HG03064 (cell line): Measurements from ENCODE around the gene ELMOD2.

ENCODE experiments used
- ATAC-seq: cut with Tn5 transposase; IDR thresholded peaks from one replicate; pipeline ENCODE4 v1.9.1; 2021; ENCODE audit warnings: low read depth; ENCODE audit not compliant: unreplicated experiment

Gene ELMOD2

DNA sequence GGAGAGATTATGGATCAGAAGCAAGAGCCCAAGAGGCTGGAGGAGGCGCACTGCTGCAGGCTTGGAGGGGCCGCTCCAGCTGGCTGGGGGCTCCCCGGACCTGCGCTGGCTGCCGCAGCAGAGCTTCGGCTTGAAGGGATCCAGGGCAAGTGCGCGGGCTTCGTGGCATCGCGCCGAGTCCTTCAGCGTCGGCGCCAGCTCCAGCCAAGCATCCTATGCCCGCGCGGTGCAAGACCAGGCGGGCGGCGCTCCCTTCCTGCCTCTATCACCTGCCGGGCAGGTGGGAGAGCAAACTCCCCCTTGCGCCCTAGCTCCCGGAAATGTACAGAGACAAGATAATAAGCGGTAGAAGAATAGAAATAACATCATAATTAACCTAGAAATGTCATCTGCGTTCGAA, 55.3 kb downstream of the ELMOD2 start:
- no peak for ATAC-seq

- no peak for ATAC-seq
Observed at GRCh38 chr4:140581078-140581477, 57.1 kb downstream of the ELMOD2 start.

DNA sequence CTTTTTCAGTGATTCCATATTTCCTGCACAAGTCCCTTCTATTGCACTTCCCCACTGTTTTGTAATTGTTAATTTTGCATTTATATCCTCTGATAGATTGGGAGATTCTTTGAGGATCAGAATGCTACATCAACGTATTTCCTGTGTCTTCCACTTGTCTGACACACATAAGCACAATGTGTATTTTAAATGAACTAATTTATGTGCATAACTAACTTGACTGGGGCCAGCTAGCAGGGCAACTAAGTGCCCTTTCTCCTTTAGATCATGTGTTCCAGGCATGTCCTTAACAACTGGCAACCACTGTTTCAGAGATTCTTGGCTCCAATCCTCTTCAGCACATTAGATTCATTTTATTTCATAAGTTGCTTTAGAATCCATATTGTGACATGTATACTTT, 60.5 kb downstream of the ELMOD2 start:
- ATAC-seq: no peak

DNA sequence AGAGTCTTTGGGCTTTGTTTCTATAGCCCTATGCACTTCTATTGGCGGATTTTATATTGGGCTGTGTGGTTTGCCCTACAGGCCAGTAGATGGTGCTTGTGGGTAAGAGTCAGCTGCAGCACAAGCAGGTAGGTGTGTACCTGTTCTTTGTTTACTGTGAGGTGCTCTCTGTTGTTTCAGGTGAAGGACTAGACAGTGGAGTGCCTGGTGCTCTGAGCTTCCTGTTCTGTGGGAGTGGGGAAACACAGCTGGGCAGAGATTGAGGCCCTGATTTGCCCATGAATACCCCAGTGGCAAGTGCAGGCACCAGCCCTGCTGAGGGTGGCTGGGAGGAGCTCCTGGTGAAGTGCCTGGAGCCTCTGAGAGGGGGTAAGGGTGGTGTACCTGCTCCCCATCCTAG, 71.1 kb downstream of the ELMOD2 start:
- no peak for ATAC-seq

DNA sequence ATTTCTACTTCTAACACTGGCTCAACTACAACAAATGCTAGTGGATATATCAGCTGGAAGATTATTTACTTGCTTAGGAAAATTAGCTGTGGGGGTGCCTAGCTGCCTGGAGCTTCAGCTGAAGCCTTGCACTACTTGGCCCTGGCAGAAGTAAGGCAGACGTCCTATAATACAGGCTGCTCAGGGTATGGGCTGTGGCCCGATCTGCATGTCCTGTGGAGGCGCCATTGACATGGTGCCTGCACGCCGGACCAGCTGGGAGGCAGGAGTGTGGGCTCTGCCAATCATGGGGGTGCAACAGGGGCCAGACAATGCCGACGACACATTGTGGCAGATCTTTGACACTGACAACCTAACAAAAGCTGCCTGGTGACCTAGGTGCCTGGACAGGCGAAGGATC, 76.4 kb downstream of the ELMOD2 start:
- no peak for ATAC-seq

- ATAC-seq: no peak
Observed at GRCh38 chr4:140602714-140603113, 78.7 kb downstream of the ELMOD2 start.

GRCh38 chr4:140603286-140603685, 79.3 kb downstream of the ELMOD2 start:
- ATAC-seq: no peak
